GM13976 (cell line): Measurements from ENCODE around the gene VAPB.
"Not testable (repeated sequence)": the region's sequence is repeated elsewhere in the genome, so short reads cannot be mapped to it uniquely, and the experiment has no call there.

ENCODE experiments used
- DNase-seq: peaks from one replicate; pipeline ENCODE4 v3.0.0; 2012; ENCODE audit warnings: low spot score
- CTCF ChIP-seq: IDR thresholded peaks from 2 replicates; pipeline ENCODE4 v1.5.1; 2012; ENCODE audit warnings: borderline replicate concordance, mild to moderate bottlenecking; ENCODE audit not compliant: insufficient read depth; ENCODE audit errors: extremely low read depth, missing control alignments, control extremely low read depth
- in situ Hi-C: fragments of 300-500 bp; cut with MboI; formaldehyde crosslinking; loops from one replicate; pipeline ENCODE4 v1.12.0; 2022; ENCODE audit warnings: low sequenced_read_pairs, mixed read lengths, inconsistent platforms; ENCODE audit not compliant: unreplicated experiment

VAPB gene

GRCh38 chr20:58407966-58408557, 19.0 kb downstream of the VAPB start:
- in situ Hi-C loops = no loop called here
- peak; percentile 42 for DNase-seq
- no peak for TF ChIP-seq CTCF

- in situ Hi-C loops = no loop called here
- no peak for TF ChIP-seq CTCF
- DNase-seq = peak; percentile 45
Observed at GRCh38 chr20:58408603-58409246, 19.7 kb downstream of the VAPB start.

DNA sequence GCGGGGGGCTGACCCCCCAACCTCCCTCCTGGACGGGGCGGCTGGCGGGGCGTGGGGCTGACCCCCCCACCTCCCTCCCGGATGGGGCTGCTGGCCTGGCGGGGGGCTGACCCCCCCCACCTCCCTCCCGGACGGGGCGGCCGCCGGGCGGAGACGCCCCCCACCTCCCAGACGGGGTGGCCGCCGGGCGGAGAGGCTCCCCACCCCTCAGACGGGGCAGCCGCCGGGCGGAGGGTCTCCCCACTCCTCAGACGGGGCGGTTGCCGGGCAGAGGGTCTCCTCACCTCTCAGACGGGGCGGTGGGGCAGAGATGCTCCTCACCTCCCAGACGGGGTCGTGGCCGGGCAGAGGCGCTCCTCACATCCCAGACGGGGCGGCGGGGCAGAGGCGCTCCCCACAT, 25.2 kb downstream of the VAPB start:
- in situ Hi-C loops, DNase-seq: not testable (repeated sequence)

DNA sequence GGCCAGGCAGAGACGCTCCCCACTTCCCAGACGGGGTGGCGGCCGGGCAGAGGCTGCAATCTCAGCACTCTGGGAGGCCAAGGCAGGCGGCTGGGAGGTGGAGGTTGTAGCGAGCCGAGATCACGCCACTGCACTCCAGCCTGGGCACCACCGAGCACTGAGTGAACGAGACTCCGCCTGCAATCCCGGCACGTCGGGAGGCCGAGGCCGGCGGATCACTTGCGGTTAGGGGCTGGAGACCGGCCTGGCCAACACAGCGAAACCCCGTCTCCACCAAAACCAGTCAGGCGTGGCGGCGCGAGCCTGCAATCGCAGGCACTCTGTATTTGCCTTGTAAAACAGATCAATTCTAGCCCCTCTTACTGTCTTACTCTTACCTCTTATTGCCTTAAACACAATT, 25.8 kb downstream of the VAPB start:
- in situ Hi-C loops, DNase-seq: not testable (repeated sequence)

DNA sequence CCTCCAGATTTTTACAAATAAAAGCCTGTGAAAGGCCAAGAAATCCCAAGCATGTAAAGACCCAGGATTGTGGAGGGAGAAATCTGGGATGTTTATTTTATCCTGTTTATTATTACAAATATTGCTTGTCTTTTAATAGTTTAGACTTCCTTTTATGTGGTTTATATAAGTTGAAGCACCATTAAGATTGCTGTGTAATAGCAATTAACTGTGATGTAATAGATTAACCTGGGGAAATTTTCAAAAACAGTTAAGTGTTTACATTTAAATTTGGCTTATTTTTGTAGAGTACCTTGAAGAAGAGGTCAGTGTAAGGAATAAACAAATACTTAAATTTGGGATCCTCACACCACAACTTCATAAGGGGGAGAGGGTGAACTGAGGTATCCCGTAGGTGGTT, 27.0 kb downstream of the VAPB start:
- in situ Hi-C loops = no loop called here
- DNase-seq = no peak
- TF ChIP-seq CTCF = no peak

GRCh38 chr20:58416835-58417234, 27.8 kb downstream of the VAPB start:
- DNase-seq = no peak
- TF ChIP-seq CTCF = no peak
- in situ Hi-C loops = no loop called here

- no peak for TF ChIP-seq CTCF
- no peak for DNase-seq
- in situ Hi-C loops = no loop called here
Observed at GRCh38 chr20:58417438-58417837, 28.4 kb downstream of the VAPB start.
